ENCODE measurements around the gene SDSL. TPM values are rescaled to one million over a fixed set of nuclear protein-coding genes. Genes with fewer than 3 reads are reported as not detected.

SDSL gene
- polyA plus RNA-seq (ENCODE audit: insufficient read length in 4 of 4): 10 to 100 TPM; 10.9 to 15.7 (median 12.7) TPM

GRCh38 chr12:113422030-113422885 is at the start of gene SDSL:
Gene SDSL (plus strand): TSS chr12:113422380. CDS start chr12:113427983, 5,603 bp downstream.
- DNase-seq (ENCODE audit: low read depth in 4 of 4, low spot score in 3 of 4): peak; percentile 38 to 71 (median 50)

GRCh38 chr12:113373440-113373839 is 48.7 kb upstream of the SDSL start:
- no peak for DNase-seq (ENCODE audit: low read depth in 4 of 4, low spot score in 3 of 4)

GRCh38 chr12:113373969-113374368 is 48.2 kb upstream of the SDSL start:
- no peak for DNase-seq (ENCODE audit: low read depth in 4 of 4, low spot score in 3 of 4)

GRCh38 chr12:113374823-113375428 is 47.3 kb upstream of the SDSL start:
- no peak for DNase-seq (ENCODE audit: low read depth in 4 of 4, low spot score in 3 of 4)

- no peak for DNase-seq (ENCODE audit: low read depth in 4 of 4, low spot score in 3 of 4)
Observed at GRCh38 chr12:113378291-113378690, 43.9 kb upstream of the SDSL start.

- no peak for DNase-seq (ENCODE audit: low read depth in 4 of 4, low spot score in 3 of 4)
Observed at GRCh38 chr12:113381220-113381619, 41.0 kb upstream of the SDSL start.

- DNase-seq (ENCODE audit: low read depth in 4 of 4, low spot score in 3 of 4): no peak
Observed at GRCh38 chr12:113382206-113382605, 40.0 kb upstream of the SDSL start.

GRCh38 chr12:113384778-113385177 is 37.4 kb upstream of the SDSL start:
- no peak for DNase-seq (ENCODE audit: low read depth in 4 of 4, low spot score in 3 of 4)

- no peak for DNase-seq (ENCODE audit: low read depth in 4 of 4, low spot score in 3 of 4)
Observed at GRCh38 chr12:113385282-113385882, 36.8 kb upstream of the SDSL start.

- no peak for DNase-seq (ENCODE audit: low read depth in 4 of 4, low spot score in 3 of 4)
Observed at GRCh38 chr12:113386866-113387566, 35.2 kb upstream of the SDSL start.

- DNase-seq (ENCODE audit: low read depth in 4 of 4, low spot score in 3 of 4): no peak
Observed at GRCh38 chr12:113387631-113388030, 34.5 kb upstream of the SDSL start.

GRCh38 chr12:113388351-113388750 is 33.8 kb upstream of the SDSL start:
- no peak for DNase-seq (ENCODE audit: low read depth in 4 of 4, low spot score in 3 of 4)

- DNase-seq (ENCODE audit: low read depth in 4 of 4, low spot score in 3 of 4): no peak
Observed at GRCh38 chr12:113390064-113391043, 31.8 kb upstream of the SDSL start.

GRCh38 chr12:113391145-113391544 is 31.0 kb upstream of the SDSL start:
- DNase-seq (ENCODE audit: low read depth in 4 of 4, low spot score in 3 of 4): no peak

GRCh38 chr12:113391650-113392337 is 30.4 kb upstream of the SDSL start:
- DNase-seq (ENCODE audit: low read depth in 4 of 4, low spot score in 3 of 4): no peak

- no peak for DNase-seq (ENCODE audit: low read depth in 4 of 4, low spot score in 3 of 4)
Observed at GRCh38 chr12:113392520-113392919, 29.7 kb upstream of the SDSL start.

- no peak for DNase-seq (ENCODE audit: low read depth in 4 of 4, low spot score in 3 of 4)
Observed at GRCh38 chr12:113392988-113393579, 29.1 kb upstream of the SDSL start.

GRCh38 chr12:113393749-113394148 is 28.4 kb upstream of the SDSL start:
- no peak for DNase-seq (ENCODE audit: low read depth in 4 of 4, low spot score in 3 of 4)

- no peak for DNase-seq (ENCODE audit: low read depth in 4 of 4, low spot score in 3 of 4)
Observed at GRCh38 chr12:113395119-113395518, 27.1 kb upstream of the SDSL start.
